HG02763 (cell line): ENCODE data around the gene PCDH9.
A peak's percentile ranks its signal among the peaks of the same experiment; 100 is the strongest.
"Not testable (repeated sequence)": the region's sequence is repeated elsewhere in the genome, so short reads cannot be mapped to it uniquely, and the experiment has no call there.

ENCODE experiments used
- ATAC-seq: cut with Tn5 transposase; IDR thresholded peaks from one replicate; pipeline ENCODE4 v1.9.1; 2021; ENCODE audit warnings: mild to moderate bottlenecking, moderate library complexity; ENCODE audit not compliant: unreplicated experiment

Gene PCDH9

GRCh38 chr13:66933527-66933926, 296.6 kb downstream of the PCDH9 start:
- no peak for ATAC-seq

DNA sequence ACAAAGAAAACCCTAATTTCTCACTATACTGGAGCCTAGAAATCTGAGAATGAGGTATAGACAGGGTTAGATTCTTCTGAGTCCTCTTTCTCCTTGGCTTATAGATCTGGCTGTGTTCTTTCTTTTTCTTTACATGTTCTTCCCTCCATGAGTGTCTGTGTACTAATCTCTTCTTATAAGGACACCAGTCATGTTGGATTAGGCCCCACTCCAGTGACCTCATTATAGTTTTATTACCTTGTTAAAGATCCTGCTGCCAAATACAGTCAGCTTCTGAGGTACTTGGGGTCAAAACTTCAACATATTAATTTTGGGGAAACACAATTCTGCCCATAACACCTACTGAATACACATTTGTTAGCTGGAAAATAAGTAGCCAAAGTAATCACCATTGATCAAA, 302.6 kb downstream of the PCDH9 start:
- no peak for ATAC-seq

DNA sequence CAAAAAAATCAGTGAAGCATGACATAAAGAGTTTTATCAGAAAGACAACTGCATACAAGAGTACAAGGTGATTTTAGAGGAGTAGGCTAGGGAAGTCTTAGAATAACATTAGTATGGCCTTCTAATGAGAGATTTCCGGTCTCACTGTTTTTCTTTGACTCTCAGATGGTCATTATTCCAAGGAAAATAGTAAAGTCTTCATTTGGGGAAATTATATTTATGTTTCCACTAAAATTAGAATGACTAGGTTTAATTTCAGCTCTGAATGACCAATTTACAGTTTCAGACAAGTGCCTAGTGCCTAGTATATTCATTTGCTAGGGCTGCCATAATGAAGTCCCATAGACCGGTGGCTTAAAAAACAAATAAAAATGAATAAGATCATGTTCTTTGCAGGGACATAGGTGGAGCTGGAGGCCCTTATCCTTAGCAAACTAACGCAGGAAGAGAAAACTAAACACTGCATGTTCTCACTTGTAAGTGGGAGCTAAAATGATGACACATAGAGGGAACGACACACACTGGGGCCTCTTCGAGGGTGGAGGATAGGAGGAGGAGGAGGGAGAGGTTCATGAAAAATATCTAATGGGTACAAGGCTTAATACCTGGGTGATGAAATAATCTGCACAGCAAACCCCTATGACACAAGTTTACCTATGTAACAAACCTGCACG, 303.1 kb downstream of the PCDH9 start:
- no peak for ATAC-seq

DNA sequence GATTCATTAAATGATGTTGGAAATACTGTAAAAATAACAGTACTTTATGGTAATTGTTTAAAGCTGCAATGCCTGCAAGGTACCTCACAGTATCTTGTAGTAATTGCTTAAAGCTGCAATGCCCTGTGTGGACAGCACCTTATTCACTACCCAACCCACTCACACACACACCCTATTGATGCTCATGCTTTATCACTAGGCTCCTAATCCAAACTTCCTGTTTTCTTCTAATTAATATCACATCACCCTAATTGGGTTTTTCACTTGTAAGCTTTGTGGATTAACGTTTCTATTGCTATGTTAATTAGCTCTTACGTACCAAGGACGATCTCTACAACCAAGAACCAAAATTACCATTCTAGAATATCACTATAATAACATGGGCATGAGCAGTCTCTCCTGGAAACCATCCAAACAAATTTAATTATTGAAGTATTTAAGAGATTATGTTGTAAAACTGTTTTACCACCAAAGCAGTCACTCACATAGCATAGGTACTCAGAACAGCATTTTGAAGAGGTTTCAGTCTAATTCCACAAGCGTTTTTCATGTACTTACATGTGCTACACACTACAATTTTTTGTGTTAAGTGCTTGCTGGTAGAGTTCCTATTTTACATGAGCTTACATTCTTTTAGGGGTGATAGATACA, 303.8 kb downstream of the PCDH9 start:
- ATAC-seq, result no peak

DNA sequence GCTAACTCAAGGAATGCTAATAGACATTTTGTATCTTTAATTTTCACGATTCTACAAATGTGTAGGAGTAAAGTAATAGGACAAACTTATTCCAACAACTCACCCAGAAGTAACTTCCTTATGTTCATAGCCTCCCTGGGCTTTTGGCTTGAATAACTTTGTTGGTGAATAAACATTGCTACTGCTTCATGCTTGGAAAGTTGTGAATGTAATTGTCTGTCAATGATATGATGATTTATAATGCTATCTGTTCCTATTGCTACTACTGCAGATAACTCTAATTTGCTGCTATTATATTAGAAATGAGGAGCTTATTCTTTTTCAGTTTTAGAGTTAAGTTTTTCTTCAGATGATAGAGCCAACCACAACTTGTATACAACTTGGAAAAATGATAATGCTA, 307.7 kb downstream of the PCDH9 start:
- ATAC-seq, result no peak

DNA sequence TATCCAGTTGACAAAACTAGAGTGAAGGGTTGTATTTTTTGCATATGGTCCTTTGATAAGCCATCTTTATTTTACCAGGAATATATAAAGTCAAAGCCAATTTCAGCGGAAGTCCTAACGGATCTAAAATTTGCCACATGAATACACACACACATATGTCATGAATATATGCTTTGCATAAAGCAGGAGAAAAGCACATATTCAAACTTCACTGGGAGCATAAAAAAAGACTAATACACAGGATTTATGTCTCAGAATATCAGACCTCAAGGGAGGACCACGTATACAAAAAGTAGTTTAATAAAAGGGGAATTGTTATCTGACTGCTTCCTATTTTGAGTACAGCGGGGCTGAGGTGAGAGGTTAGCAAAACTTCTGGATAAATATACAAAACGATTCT, 308.7 kb downstream of the PCDH9 start:
- no peak for ATAC-seq

DNA sequence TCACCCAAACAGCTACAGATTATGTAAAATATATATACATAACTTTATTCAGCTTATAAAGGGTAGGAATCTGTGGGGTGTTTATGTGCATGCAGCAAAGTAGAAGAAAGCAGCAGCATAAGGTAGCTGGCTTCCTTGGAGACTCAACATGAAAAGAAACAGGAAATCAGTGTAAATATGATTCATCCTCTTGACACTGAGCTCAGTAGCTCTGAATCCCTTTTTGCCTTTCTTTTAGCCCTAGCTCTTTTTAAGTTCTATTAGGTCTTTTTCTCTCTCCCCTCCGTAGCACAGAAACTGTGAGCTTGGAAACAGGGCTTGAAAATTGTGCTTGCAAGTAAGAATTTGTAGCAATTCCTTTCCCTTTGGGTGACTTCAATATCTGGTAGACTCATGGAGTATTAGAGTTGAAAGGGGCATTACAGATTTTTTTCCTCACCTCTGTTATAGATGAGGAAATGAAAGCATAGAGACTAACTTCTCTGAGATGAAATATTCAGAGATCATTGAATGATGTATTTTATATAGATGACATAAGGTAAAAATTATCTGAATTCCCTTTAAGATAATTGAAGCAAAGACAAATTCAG, 314.4 kb downstream of the PCDH9 start:
- no peak for ATAC-seq

- no peak for ATAC-seq
Measured at GRCh38 chr13:66914155-66914554, 316.0 kb downstream of the PCDH9 start.

DNA sequence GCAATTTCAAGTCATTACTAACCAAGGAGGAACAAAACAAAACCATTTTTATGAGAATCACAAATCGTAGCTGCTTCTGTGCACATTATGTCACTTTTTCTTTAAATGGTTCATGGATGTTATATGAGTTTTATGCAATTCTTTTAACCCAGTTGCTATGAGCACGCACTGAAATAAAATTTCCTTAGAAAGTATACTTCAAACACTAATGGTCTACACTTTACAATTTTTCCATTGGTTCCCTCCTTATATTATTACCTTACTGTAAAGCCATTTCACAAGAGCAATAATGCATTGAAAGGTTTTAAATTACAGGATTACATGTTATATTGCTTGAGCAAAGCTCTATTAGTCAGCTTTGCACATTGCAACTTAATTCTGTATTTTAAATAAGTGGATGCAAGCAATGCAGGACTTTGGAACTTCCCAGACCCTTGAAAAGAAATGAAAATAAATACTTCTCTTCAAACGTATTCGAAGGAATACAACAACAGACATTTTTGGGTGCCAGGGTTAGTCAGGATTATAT, 318.7 kb downstream of the PCDH9 start:
- no peak for ATAC-seq

DNA sequence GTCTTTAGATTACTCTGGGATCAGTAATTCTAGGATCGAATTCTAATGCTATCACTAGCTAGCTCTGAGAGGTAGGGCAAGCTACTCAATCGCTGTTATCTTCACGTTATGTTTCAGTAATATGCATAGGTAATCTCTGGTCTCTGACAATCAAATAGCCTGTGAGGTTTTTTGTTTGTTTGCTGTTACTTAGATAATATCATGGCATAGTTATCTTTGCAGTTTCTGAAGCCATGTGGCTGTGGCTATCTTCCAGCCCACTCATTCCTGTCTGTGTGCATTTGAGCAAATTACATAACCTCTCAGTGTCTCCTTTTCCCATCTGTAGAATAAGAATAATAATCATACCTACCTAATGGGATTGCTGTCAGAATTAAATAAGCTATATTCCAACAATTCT, 330.2 kb downstream of the PCDH9 start:
- no peak for ATAC-seq

DNA sequence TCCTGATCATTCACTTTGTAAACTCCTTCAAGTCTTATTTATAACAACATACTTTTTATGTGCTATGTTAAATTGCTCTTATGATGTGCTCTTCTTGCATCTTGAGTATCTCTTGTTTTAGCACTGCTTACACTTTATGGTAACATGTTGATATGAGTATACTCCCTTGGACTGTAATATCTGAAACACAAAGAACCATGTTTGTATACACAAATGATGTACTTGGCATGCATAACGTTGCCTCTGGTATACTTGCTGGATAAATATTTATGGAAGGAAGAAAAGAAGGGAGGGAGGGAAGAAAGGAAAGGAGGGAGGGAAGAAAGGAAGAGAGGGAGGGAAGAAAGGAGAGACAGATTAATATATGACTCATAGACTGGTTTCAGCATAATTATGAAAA, 333.2 kb downstream of the PCDH9 start:
- no peak for ATAC-seq

GRCh38 chr13:66895780-66896179, 334.4 kb downstream of the PCDH9 start:
- no peak for ATAC-seq

DNA sequence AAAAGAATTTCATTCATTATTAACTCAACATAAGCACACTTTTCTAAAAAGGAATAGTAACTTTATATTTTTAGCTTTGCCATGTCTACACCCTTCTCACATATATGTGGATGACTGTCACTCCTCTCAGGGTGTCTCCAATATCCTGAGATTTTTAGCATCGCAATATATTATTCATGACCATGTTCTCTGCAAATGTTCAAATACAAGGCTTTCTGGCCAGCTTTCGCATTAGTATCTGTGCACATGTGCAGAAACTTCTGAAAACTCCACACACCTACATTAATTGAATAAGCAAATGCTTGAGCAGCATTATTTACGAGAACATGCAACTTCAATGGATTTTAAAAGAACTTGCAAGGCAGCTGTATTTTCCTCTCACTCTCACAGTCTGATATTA, 334.8 kb downstream of the PCDH9 start:
- ATAC-seq, result no peak

GRCh38 chr13:66888698-66889097, 341.4 kb downstream of the PCDH9 start:
- no peak for ATAC-seq

GRCh38 chr13:66887088-66887487, 343.0 kb downstream of the PCDH9 start:
- peak; percentile 59 for ATAC-seq

DNA sequence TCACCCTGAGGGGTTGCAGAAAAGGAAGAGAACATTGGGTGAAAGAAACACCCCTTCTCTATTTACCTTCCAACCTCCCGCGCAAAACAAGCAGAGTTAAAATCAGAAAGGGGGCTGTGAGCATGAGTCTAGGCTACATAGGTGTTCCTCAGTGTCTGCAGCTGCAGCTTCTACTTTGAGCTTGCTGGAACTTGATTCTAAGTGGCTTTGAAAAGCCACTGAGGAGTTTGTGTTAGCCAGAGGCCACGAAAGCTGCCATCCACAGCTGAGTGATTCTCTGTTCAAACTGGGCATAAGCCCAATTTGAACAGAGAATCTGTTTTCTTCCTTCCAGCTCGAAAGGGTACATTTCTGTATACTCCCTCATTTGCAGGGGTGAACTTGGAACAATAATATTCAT, 343.9 kb downstream of the PCDH9 start:
- ATAC-seq, result no peak

GRCh38 chr13:66881170-66881569, 349.0 kb downstream of the PCDH9 start:
- not testable (repeated sequence) for ATAC-seq

DNA sequence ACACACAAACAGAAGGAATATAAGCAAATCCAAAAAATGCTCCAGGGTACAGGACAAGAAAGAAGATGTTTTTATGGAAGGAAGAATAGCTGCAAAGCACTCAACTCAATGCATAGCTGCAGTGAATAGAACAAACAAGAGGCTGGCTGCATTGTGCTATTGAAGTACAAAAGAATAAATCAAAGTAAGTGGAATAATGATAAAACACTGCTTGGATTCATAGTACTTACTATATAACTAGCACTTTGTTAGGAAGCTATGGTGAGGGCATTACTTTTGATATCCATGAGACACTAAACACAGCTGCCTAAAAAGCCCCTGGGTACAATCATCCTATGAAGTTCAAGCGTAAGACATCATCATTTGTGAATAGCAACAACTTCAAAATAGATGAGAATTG, 350.1 kb downstream of the PCDH9 start:
- ATAC-seq, result no peak

DNA sequence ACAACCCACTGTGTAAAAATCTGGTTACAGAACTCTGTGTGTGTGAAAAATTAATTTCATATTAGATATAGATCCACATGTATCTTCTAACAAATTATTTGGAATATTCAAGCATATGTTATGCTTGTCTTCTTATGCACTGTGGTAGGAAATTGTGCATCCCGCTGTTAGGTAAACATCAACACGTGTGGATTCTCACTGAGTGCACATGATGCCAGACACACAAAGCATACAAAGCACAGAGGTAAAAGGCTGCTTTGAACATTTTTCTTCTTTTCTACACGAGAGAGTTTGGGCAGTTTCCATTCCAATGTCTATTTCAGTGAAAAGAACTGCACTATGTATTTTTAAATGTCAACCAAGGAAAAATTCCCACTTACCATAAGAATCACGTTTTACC, 354.9 kb downstream of the PCDH9 start:
- no peak for ATAC-seq

GRCh38 chr13:66864627-66865026, 365.5 kb downstream of the PCDH9 start:
- no peak for ATAC-seq

- ATAC-seq, result no peak
Measured at GRCh38 chr13:66860878-66861417, 369.2 kb downstream of the PCDH9 start.
